Frontal cortex (tissue), 4 donors: ENCODE results near the gene MORN1. TPM values are rescaled to one million over a fixed set of nuclear protein-coding genes. Genes with fewer than 3 reads are reported as not detected.

Experiments
- DNase-seq, 2 donors: peaks; one replicate each; pipeline ENCODE4 v3.0.0; 2012; ENCODE audit warnings: low spot score in 2 of 2
- FAIRE-seq: peaks from 2 replicates; lab custom pipeline; 2012; peaks lifted over from hg19 to GRCh38; lab: Jason Lieb, UNC
- total RNA-seq: library from RNA; depleted of rRNA; stranded (reverse); fragments of >200 nt; gene quantifications from one replicate; pipeline ENCODE4 v1.2.3, GENCODE V29; 2014
- donor health status: control.
- donor health status: control.
- donor health status: control.

The MORN1 gene
- total RNA-seq, 1 donor from 2014 or later, result 11.0 TPM

DNA sequence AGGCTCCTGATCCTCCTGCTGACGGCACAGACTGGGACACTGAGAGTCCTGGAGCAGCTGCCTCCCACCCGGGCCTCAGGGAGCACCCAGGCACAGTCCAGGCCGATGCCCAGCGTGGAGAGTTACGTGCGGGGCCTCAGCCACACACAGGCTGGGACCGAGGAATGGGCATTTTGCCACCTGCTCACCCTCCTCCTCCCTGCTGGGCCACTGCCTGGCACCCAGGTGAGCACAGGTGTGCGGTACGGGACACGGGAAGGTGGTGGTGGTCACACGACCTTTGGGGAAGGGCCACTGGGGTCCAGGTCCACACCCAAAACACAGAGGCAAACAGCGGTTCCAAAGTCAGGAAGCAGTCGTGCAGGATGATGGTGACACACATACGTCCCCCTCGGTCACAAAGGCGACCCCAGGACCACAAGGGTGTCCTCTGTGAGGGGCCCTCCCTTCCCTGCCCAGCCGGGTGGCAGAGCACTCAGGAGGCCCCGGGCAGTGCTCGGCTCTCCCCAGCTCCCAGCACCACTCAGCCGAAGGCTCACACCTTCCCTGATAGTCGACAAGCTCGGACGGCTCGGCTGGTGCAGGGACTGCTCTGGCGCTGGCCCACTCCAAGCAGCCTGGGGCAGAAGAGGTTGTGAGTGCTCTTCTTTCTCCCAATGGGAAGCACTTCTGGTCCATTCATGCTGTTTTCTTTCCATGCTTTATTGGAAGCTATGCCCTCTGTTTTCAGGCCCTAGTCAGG, 14.3 kb downstream of the MORN1 start:
- FAIRE-seq, result no peak
- no peak for DNase-seq

DNA sequence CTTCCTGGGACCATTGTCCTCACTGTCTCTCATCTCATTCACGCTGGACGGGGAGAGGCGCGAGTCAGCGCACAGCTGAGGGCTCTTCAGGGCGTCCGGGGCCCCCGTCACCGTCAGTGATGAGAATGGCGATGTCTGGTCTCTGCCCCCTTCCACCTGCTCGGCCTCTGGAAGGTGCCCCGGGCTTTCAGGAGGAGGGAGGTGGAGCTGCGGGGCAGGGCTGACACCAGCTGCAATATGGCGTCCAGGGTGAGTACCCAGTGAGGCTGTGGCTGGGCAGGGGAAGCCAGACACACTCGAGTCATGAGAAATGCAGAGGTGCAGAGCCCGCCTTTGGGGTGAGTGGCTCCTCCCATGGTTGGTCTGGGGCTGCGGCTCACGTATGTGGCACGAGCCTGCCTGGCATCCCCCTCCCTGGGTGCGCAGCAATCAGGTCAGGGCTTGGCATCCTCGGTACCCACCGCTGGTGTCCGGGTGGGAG, 15.1 kb downstream of the MORN1 start:
- DNase-seq (no peak), FAIRE-seq (no peak)

DNA sequence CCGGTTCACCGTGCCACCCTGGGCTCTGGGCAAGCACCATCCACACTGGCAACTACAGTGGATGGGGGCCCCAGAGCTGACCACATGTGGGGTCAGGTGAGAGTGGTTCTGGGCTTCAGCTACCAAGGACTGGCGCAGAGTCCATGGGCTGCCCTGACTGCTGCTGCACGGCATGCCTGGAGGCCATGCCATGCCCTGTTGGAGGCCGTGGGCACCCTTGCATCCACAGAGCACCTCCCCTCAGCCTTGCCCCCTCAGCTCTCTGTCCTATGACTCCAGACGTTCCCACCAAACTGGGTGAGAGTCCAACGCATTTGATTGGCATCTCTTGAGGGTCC, 15.5 kb downstream of the MORN1 start:
- DNase-seq (no peak), FAIRE-seq (no peak)

DNA sequence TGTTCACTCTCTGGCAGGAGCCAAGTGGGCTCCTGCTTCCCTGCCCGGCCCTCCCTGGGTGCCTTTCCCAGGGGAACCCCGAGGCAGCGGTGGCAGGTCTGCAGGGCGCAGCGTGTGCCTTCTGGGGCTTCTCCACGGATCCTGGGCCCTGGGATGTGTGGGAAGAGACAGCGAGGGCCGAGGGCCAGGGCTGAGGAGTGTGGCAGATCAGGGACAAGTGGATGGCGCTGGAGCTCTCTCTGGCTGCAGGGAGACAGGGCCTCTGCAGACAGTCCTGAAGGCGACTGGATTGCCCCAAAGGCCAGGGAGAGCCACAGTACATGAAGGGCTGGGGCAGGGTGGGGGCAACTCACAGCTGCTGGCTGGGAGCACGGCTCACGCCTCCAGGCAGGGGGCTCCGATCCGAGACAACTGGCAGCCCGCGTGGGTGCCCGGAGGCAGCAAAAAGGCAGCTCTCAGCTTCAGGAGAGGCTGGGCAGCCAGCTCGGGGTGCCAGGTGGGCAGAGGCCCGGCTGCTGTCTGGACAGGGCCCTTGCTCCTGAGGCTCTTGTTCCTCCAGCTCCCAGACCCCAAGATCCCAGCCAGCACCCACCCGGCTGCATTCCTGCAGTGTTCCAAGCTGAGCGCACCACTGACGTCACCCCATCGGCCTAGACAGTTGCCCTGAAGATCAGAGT, 16.0 kb downstream of the MORN1 start:
- DNase-seq (no peak), FAIRE-seq (no peak)

DNA sequence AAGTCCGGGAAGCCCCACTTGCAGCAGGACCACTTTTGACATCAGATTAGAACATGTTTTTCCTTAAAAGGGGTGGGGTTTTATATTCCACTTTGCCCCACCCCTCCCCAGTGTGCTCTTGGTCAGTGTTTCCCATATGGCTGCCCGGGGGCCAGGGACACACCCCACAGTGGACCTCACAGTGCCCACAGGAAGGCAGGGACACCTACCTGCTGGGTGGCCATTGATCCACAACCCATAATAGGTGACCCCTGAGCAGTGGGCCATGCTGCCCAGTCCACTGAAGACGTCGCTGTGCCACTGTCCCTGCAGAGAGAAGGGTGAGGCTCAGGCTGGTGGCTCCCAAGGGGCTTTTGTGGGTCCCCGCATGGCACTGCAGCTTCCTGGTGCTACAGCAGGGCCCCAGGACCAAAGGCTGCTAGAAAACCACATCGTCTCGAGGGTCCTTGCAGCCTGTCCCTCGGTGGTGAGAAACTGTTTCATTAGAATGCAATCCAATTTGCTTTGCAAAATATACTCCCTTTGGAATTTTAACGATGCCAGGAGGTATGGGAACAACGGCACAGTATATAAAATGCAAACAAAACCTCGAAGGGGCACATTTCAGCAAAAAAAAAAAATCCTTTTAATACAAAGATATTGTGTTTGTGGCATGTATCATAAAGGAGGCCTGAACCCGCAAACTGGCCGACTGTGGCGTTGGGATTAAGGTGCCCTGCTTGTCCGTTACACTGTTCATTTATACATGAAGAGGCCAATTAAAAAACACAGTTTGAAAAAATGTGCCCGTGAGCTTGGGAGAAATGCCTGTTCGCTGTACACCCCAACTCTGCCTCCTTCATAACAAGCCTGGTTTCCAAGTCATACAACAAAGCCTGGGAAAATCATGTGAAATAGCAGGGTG, 16.9 kb downstream of the MORN1 start:
- no peak for DNase-seq
- no peak for FAIRE-seq

DNA sequence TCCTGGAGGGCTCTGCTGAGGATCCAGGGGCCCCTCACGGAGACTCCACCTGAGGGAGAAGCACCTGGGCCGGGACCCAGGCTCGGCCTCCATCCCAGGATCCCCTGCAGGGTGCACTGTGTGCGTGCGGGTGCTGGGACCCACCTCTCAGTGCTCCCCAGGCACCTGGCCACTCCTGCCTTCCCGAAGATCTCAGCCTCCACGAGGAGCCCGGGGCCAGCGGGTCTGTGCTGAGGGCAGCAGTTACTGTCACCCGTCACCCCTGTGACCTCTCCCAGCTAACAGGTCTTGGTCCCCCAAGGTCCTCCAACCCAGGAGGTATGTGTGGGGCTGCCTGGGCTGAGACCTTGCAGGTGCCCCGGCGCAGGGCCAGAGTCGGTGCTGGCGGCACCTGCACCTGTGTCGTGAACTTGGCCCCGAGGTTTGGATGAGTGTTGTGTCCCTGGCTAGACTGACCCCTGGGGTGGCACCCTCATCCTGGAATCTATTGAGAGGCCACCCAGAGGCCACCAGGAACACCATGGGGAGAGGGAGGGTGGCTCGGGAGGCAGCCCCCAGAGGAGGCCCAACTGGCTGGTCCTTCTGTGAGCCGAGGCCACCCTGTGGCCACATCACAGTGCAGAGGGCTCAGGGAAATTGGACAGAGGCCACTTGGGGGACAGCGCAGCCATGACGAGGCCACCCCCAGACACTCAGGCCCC, 17.7 kb downstream of the MORN1 start:
- no peak for DNase-seq
- FAIRE-seq, result no peak

DNA sequence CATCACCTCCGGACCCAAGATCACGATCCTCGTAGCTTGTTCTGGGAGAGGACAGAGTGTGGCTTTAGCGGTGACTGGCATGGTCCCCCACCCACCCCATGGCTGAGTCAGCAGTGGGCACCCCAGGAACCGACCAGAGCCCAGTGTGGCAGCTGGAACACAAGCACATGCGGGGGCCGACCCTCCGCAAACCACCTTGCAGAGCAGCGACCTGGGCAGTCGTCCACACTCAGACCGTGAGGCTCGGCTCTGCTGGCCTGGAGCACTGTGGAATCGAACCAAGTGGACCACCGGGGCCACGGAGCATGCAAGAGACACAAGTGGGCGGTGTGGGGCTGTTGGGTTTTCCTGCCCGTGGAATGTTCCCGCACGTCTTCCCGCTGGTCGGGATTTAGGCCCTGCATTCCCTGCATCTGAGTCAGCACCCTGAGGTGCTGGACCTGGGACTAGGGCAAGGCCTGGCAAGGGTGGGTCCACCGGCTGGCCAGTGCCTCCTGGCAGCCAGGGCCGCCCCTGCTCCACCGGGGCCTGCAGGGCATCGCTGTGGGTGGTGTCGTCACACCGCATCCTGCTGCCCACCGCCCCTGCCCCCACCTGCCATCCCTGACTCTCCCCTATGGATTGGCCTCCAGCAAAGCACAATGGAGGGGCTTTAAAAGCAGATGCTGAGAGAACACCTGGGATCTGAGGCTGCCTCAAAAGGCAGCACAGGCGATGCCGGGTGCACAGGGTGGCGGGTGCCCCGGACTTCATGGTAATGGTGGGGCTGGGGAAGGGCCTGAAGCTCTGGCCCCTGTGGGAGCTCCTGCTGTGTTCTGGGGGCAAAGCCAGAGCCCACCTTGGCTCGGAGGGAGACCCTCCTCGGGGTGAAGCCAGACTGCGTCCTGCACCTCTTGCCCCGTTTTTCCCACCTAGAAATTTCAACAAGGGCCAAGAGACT, 18.5 kb downstream of the MORN1 start:
- no peak for FAIRE-seq
- no peak for DNase-seq

DNA sequence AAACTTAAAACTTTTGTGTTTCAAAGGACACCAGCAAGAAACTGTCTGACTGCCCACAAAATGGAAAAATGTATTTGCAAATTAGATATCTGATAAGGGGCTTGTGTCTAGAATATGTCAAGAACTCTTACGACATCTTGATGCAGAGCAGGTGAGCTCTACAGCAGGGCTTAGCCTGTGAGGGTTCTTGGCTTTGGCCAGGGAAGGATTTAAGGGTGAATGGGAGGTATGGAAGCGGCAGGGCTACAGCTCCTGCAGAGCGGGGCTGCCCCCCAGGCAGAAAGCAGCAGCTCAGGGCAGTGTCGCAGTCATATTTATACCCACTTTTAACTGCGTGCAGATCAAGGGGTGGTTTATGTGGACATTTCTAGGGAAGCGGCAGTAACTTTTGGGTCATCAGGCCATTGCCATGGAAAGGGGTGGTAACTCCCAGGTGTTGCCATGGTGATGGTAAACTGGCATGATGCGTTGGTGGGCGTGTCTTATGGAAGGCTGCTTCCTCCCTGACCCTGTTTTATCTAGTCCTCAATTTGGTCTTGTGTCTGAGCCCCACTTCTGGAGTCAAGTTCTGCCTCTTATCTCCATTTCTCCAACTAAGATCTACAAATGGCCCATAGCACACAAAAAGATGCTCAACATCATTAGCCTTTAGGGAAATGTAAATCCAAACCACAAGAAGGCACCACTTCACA, 23.2 kb downstream of the MORN1 start:
- DNase-seq, result no peak
- FAIRE-seq, result no peak

DNA sequence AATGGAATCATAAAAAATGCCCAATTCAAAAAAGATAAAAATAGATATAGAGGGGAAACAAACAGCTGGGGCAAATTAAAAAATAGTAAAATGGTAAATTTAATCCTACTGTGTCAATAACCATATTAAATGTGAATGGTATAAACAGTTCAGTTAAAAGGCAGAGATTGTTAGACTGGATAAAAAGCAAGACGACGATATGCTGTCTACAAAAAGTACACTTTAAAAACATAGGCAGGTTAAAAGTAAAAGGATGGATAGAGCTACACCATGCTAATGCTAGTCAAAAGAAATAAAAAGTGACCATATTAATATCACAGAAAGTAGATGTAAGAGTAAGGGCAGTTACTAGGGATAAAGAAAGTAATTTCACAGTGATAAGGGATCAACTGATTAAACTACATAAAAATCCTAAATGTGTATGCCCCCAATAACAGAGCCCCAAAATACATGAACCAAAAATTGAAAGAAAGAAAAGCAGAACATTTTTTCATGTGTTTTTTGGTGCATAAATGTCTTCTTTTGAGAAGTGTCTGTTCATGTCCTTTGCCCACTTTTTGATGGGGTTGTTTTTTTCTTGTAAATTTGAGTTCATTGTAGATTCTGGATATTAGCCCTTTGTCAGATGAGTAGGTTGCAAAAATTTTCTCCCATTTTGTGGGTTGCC, 27.4 kb downstream of the MORN1 start:
- no peak for DNase-seq
- no peak for FAIRE-seq

DNA sequence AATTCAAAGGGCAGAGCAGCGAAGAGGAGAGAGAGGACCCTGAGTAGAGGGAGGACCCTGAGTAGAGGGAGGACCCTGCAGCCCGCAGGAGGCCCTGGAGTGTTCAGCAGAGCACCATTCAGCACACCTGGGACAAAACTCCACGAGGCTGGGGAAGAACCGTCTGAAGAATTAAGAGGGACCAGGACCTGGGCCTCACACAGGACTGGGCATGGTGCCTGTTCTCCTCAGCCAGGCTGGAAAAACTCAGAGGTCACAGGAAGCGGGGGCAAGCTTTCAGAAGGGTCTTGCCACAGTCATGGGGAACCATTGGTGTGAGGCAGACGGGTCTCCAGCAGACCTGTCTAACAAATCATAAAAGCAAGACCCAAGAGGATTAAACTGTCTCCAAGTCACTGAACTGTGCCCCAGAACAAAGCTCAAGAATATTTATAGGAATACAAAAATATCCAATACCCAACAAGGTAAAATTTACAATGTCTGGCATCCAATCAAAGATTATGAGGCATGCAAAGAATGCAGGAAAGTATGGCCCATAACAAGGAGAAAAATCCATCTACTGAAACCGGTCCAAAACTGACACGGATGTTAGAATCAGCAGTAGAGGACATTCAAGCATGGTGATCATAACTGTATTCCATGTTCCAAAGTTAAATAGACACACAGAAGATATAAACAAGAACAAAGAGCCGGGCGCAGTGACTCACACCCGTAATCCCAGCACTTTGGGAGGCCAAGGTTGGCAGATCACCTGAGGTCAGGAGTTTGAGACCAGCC, 30.6 kb downstream of the MORN1 start:
- DNase-seq (no peak), FAIRE-seq (no peak)

DNA sequence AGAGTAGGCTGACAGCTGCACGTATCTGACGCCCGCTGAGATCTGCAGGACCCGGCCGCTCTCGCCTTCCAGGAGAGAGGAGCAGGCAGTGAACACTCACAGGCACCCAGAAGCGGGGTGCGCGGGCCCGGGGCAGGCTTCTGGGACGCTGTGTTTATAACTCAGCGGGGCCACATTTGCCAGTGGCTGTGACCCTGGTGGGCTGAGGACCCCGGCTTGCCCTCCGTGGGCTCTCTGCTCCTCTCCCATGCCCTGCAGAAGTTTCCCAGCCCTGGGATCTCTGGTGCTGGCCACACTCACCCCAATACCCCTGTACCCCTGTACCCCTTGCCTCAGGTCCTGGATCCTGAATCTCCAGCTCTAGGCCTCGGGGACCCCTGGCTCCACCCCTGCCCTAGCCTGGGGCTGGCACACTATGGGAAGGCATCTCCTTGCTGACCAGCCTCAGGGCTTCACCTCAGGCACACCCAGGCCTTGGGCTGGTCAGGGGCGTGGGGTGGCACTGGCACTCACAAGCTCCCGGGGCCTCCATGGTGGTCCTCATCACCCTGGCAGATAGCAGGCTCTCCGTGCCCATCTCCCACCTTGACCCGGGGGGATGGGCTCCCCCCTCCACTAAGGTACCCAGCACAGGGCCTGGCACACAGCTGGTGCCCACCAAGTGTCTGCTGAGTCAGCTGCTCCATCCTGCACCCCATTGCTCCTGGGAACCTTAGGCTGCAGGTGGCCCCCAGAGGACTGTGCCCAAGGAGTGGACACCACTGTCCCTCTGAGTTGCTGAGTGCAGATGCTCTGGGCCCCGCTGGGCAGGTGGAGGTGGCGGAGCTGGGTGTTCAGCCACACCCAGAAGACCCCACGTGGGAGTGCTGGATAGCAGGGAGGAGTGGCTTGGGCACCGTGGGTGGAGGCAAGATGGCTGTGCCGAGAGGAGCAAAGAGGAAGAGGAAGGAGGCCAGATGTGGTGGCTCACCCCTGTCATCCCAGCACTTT, 32.4 kb downstream of the MORN1 start:
- DNase-seq (no peak), FAIRE-seq (no peak)

DNA sequence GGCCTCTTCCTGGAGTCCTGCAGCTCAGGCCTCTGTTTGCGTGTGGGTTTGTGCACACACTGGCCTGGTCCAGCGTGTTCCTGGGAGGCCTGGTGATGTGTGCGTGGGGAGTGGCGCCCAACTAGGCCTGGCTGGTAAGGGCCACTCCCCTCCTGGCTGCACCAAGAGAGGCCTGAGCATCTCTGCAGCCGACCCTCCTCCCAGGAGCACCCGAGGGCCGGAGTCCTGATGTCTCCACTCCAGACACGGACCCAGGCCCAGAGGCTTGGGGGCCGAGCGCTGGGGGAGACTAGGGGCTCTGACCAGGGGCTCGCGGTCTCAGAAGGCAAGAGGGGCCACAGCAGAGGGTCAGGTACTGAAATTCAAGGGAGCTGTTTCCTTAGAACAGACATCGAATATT, 33.3 kb downstream of the MORN1 start:
- FAIRE-seq (no peak), DNase-seq (no peak)

DNA sequence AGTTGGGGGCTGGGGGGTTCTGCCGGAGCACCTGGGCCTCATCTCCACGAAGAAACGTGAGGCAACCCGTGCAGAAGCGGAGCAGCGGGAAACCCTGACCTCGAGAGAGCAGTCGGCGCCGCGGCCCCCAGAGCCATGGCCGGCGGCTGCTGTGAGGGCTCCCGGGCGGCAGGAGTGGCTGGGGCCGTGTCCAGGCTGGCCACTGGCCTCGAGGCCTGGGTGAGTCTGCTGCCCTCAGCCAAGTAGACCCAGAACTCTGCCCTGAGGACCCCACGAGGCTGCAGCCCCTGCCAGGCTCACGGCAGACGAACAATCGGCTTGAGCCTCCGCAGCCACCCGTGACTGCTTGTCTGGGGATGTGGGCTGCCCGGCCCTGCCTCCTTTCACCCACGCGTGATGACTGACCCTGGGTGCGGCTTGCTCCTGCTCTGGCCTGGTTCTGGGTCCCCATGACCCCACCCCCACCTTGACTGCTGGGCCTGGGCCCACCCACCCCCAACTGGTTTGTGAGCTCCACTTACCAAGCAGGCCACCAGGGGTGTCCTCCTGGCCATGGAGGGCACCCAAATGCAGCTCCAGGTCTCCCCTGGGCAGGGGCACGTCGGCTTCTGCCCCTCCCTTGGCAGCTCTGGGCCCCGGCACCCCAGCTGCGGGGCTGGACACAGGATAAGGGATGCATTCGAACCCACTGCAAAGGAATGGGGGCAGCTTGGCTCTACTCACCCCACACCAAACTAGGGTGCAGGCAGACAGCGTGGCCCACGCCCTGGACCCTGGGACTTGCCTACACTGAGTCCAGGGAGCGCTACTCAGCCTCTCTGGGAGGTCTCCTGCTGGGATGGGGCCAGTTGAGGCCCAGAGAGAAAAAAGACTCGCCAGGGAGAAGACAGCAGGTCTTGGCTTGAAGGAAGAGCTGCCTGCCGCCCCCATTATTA, 34.2 kb downstream of the MORN1 start:
- no peak for FAIRE-seq

DNA sequence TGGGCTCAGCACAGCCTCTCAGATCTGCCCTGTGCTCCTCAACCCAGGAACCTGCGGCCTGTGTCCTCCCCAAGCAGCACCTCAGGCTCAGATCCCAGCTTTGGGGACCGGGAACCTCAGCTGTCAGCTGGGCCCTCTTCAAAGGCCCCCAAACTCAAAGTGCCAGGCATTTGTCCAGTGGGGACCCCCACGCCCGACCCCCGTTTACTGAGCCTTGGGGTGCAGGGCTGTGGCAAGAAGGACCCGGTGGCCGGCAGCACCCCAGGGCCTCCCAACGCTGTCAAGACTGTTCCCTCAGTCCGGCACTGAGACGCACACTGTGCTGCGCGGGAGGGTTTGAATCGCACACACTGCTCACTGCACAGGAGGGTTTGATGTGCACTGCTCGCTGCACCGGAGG, 35.0 kb downstream of the MORN1 start:
- no peak for DNase-seq
- FAIRE-seq, result no peak

More for the DNA sequence above, 34.2 kb downstream of the MORN1 start:
- no peak for DNase-seq
